ENCODE results near the gene ZBTB20. TPM values are rescaled to one million over a fixed set of nuclear protein-coding genes. Genes with fewer than 3 reads are reported as not detected.
A peak's percentile ranks its signal among the peaks of the same experiment; 100 is the strongest.

ZBTB20 gene
- total RNA-seq, 2 donors from 2014 or later = 111 to 189 TPM

GRCh38 chr3:114624047-114624445 is 523.0 kb downstream of the ZBTB20 start:
- Histone ChIP-seq H3K4me1 (replicated peaks) (peaks cover 2% of the 10 kb centered on the region), H3K27ac (peak overlapping the region; percentile 73 to 77), H3K36me3 (no peaks in the 10 kb centered on the region), H3K4me3 (peak overlapping the region; percentile 2 to 10), H3K9me3 (no peaks in the 10 kb centered on the region), H3K27me3 (replicated peaks; ENCODE audit: insufficient read depth) (no peaks in the 10 kb centered on the region)
- no peak for DNase-seq (ENCODE audit: low spot score)
- intact Hi-C loops (cut with DNase I) = loop anchor here (10.0 kb wide), 1 partner anchor 471 kb away; no protein-coding TSS in a partner anchor
- 50% methylated on average over 6 of the region's 6 CpGs for WGBS
- peak; percentile 49 for TF ChIP-seq POLR2AphosphoS5 (IDR thresholded peaks at IDR 0.05)
- TF ChIP-seq, protein P1, sequence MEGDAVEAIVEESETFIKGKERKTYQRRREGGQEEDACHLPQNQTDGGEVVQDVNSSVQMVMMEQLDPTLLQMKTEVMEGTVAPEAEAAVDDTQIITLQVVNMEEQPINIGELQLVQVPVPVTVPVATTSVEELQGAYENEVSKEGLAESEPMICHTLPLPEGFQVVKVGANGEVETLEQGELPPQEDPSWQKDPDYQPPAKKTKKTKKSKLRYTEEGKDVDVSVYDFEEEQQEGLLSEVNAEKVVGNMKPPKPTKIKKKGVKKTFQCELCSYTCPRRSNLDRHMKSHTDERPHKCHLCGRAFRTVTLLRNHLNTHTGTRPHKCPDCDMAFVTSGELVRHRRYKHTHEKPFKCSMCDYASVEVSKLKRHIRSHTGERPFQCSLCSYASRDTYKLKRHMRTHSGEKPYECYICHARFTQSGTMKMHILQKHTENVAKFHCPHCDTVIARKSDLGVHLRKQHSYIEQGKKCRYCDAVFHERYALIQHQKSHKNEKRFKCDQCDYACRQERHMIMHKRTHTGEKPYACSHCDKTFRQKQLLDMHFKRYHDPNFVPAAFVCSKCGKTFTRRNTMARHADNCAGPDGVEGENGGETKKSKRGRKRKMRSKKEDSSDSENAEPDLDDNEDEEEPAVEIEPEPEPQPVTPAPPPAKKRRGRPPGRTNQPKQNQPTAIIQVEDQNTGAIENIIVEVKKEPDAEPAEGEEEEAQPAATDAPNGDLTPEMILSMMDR (IDR thresholded peaks at IDR 0.05) = no peak

DNA sequence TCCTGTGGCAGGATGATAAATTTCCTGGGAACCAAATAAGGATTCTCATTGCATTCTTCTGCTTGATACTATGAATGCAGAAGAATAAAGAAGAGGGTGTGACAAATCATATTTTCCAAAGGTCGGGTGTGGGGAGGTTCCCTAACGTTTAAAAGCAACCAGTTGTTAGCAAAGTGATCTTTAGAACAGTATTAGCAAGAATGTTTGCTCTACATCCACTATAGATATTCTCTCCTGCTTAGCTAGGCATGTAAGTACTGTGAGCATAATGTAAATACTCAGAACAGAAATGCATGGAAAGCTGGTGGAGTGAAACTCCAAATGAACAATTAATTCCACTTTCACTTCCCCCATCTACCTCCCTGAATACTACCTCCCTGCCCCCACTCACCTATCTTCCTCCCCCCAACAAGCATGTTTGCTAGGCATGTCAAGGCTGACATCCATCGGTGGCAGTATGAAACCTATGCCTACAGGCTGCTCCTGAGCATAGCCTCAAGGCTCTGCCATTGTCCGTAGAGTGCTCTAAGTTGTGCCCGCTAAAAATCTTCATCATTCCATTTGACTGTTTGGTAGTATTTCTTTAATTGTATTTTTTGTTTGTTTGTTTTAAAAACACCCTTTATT is 523.6 kb downstream of the ZBTB20 start:
- H3K4me3 ChIP-seq = peak overlapping the region in 1 of 2 donors; percentile 2
- WGBS = 51% methylated on average over 5 of the region's 5 CpGs
- DNase-seq (ENCODE audit: low spot score) = no peak
- peaks cover 2% of the 10 kb centered on the region for H3K4me1 ChIP-seq (replicated peaks)
- no peaks in the 10 kb centered on the region for H3K27me3 ChIP-seq (replicated peaks; ENCODE audit: insufficient read depth)
- no peaks in the 10 kb centered on the region for H3K9me3 ChIP-seq
- intact Hi-C loops (cut with DNase I) = loop anchor here (10.0 kb wide), 1 partner anchor 471 kb away; no protein-coding TSS in a partner anchor
- H3K36me3 ChIP-seq = no peaks in the 10 kb centered on the region
- TF ChIP-seq POLR2A (IDR thresholded peaks at IDR 0.05) = no peak
- TF ChIP-seq POLR2AphosphoS5 (IDR thresholded peaks at IDR 0.05) = no peak
- TF ChIP-seq, protein P1 (IDR thresholded peaks at IDR 0.05) = no peak
- H3K27ac ChIP-seq = peak overlapping the region; percentile 73 to 77

DNA sequence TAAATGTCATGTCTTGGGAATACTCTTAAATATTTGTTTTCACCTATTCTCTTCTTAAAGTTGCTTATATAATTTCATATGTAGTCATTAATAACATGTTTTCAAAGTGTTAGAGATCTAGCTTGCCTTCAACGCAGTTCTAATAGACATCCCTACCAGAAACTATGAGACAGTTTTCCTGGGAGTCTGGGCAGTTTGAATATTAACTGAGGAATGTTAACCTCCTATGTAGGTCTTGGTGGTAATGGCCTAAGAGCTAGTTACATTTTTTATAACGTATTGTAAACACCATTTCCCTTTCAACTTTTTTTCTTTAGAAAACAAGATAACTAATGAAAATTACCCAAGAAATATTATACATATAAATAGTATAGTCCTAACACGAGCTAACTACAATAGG is 525.1 kb downstream of the ZBTB20 start:
- Histone ChIP-seq H3K36me3 (no peaks in the 10 kb centered on the region), H3K4me3 (no peak overlapping the region), H3K4me1 (replicated peaks) (peaks cover 2% of the 10 kb centered on the region), H3K27me3 (replicated peaks; ENCODE audit: insufficient read depth) (no peaks in the 10 kb centered on the region), H3K27ac (peak overlapping the region in 1 of 2 donors; percentile 73), H3K9me3 (no peaks in the 10 kb centered on the region)
- intact Hi-C loops (cut with DNase I) = loop anchor here (10.0 kb wide), 1 partner anchor 473 kb away; no protein-coding TSS in a partner anchor
- TF ChIP-seq POLR2AphosphoS5 (IDR thresholded peaks at IDR 0.05) (no peak), POLR2A (IDR thresholded peaks at IDR 0.05) (no peak)
- TF ChIP-seq, protein P1 (IDR thresholded peaks at IDR 0.05) = no peak
- WGBS = 55% methylated on average over 3 of the region's 3 CpGs
- DNase-seq (ENCODE audit: low spot score) = no peak

DNA sequence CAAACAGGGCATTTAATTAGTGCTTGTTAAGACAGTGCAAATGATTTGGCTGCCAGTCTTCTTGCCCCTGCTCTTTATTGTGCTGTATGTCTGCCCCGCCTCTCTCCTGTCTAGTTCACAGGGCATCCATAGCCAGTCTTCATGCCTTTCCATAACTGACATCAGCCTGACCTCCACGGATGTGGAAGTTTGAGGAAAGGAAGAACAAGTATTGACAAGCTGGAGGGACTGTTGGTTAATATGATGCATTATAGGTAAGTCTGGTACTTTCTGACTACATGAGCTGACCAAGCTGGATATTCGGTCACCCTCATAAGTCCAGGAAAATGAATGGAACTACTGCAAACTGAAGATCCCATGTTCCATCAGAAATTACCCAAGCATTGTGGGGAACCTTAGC is 527.3 kb downstream of the ZBTB20 start:
- Histone ChIP-seq H3K27ac (no peak overlapping the region), H3K9me3 (no peaks in the 10 kb centered on the region), H3K27me3 (replicated peaks; ENCODE audit: insufficient read depth) (no peaks in the 10 kb centered on the region), H3K36me3 (no peaks in the 10 kb centered on the region), H3K4me3 (no peak overlapping the region), H3K4me1 (replicated peaks) (no peaks in the 10 kb centered on the region)
- TF ChIP-seq POLR2A (IDR thresholded peaks at IDR 0.05) (no peak), POLR2AphosphoS5 (IDR thresholded peaks at IDR 0.05) (no peak)
- TF ChIP-seq, protein P1 (IDR thresholded peaks at IDR 0.05) = no peak
- intact Hi-C loops (cut with DNase I) = loop anchor here (10.0 kb wide), 1 partner anchor 475 kb away; no protein-coding TSS in a partner anchor
- WGBS = 80% methylated on average over 3 of the region's 3 CpGs
- DNase-seq (ENCODE audit: low spot score) = no peak

GRCh38 chr3:114615523-114616085 is 531.5 kb downstream of the ZBTB20 start:
- TF ChIP-seq POLR2AphosphoS5 (IDR thresholded peaks at IDR 0.05) (no peak), POLR2A (IDR thresholded peaks at IDR 0.05) (no peak)
- TF ChIP-seq, protein P1 (IDR thresholded peaks at IDR 0.05) = no peak
- H3K27me3 ChIP-seq (replicated peaks; ENCODE audit: insufficient read depth) = no peaks in the 10 kb centered on the region
- no peaks in the 10 kb centered on the region for H3K36me3 ChIP-seq
- intact Hi-C loops (cut with DNase I) = no loop called here
- no peaks in the 10 kb centered on the region for H3K4me1 ChIP-seq (replicated peaks)
- WGBS = 84% methylated on average over 9 of the region's 9 CpGs
- DNase-seq (ENCODE audit: low spot score) = no peak
- H3K9me3 ChIP-seq = no peaks in the 10 kb centered on the region
- no peak overlapping the region for H3K4me3 ChIP-seq
- H3K27ac ChIP-seq = no peak overlapping the region
